Duodenal mucosa (tissue), 2 donors: Measurements from ENCODE around the gene UBTFL1.
"Not testable (repeated sequence)": the region's sequence is repeated elsewhere in the genome, so short reads cannot be mapped to it uniquely, and the experiment has no call there.

Source experiments
- H3K27ac ChIP-seq: one replicate; pipeline ENCODE4 v1.7.0; 2013; ENCODE audit warnings: low read depth, low read length
- H3K27me3 ChIP-seq, 2 donors: one replicate each; pipeline ENCODE4 v1.7.0; 2013; ENCODE audit warnings: low read length in 2 of 2, control low read depth in 1 of 2; ENCODE audit not compliant: insufficient read depth in 2 of 2, control insufficient read depth in 1 of 2
- H3K36me3 ChIP-seq, 2 donors: one replicate each; pipeline ENCODE4 v1.7.0; 2013; ENCODE audit warnings: low read length in 2 of 2, control low read depth in 1 of 2; ENCODE audit not compliant: insufficient read depth in 2 of 2, control insufficient read depth in 1 of 2
- H3K4me1 ChIP-seq, 2 donors: one replicate each; pipeline ENCODE4 v1.7.0; 2013; ENCODE audit warnings: low read length in 2 of 2, control low read depth in 1 of 2; ENCODE audit not compliant: insufficient read depth in 2 of 2, control insufficient read depth in 1 of 2
- H3K4me3 ChIP-seq, 2 donors: one replicate each; pipeline ENCODE4 v1.7.0; 2013; ENCODE audit warnings: low read length in 2 of 2, low read depth in 1 of 2
- H3K9ac ChIP-seq, 2 donors: one replicate each; pipeline ENCODE4 v1.7.0; 2013; ENCODE audit warnings: low read length in 2 of 2, low read depth in 1 of 2
- H3K9me3 ChIP-seq, 2 donors: one replicate each; pipeline ENCODE4 v1.7.0; 2013; ENCODE audit warnings: low read length in 2 of 2, control low read depth in 1 of 2; ENCODE audit not compliant: control insufficient read depth in 1 of 2

The UBTFL1 gene, protein sequence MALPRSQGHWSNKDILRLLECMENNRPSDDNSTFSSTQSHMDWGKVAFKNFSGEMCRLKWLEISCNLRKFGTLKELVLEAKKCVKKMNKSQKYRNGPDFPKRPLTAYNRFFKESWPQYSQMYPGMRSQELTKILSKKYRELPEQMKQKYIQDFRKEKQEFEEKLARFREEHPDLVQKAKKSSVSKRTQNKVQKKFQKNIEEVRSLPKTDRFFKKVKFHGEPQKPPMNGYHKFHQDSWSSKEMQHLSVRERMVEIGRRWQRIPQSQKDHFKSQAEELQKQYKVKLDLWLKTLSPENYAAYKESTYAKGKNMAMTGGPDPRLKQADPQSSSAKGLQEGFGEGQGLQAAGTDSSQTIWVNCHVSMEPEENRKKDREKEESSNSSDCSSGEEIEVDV

GRCh38 chr11:90085650-90086049, at the start of gene UBTFL1:
Gene UBTFL1 (plus strand): TSS chr11:90085950. CDS start chr11:90085950, 0 bp downstream.
- not testable (repeated sequence) for H3K9ac ChIP-seq, H3K9me3 ChIP-seq, H3K4me1 ChIP-seq, H3K27ac ChIP-seq, H3K4me3 ChIP-seq, H3K27me3 ChIP-seq, H3K36me3 ChIP-seq

DNA sequence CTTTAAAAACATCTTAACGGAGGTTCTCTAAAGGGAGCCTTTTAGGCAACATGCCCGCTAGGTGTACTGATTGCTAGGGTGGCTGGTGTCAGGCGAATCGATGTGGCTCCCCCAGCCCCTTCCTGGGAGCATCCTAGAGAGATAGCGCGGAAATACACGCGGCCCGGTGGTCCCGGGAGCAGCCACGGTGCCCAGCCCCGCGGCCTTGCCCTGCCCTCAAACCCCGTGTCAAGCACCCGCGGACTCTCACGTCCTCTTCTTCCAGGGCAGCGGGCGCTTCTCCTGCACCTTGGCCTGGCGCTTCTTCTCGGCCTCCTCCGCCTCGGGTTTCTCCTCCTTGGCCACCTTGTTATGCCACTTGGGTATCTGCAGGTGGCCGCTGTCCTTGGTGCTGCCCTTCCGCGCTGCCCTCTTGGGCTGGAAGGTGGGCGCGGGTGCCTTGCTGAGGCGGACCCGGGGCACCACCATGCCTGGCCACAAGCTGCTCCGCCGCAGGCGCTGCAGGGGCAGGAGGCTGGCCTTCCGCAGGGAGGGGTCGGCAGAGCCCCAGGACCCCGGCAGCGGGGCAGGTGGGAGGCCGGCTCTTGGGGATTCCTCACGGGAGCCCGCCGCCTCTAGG, 34.0 kb upstream of the UBTFL1 start:
- not testable (repeated sequence) for H3K9me3 ChIP-seq, H3K9ac ChIP-seq, H3K36me3 ChIP-seq, H3K27me3 ChIP-seq, H3K4me1 ChIP-seq, H3K27ac ChIP-seq, H3K4me3 ChIP-seq

- not testable (repeated sequence) for H3K9ac ChIP-seq, H3K36me3 ChIP-seq, H3K27ac ChIP-seq, H3K27me3 ChIP-seq, H3K4me3 ChIP-seq, H3K4me1 ChIP-seq, H3K9me3 ChIP-seq
Observed at GRCh38 chr11:90052311-90052710, 33.4 kb upstream of the UBTFL1 start.

GRCh38 chr11:90053545-90053944, 32.2 kb upstream of the UBTFL1 start:
- H3K36me3 ChIP-seq, H3K27me3 ChIP-seq, H3K4me3 ChIP-seq, H3K4me1 ChIP-seq, H3K27ac ChIP-seq, H3K9me3 ChIP-seq, H3K9ac ChIP-seq: not testable (repeated sequence)

DNA sequence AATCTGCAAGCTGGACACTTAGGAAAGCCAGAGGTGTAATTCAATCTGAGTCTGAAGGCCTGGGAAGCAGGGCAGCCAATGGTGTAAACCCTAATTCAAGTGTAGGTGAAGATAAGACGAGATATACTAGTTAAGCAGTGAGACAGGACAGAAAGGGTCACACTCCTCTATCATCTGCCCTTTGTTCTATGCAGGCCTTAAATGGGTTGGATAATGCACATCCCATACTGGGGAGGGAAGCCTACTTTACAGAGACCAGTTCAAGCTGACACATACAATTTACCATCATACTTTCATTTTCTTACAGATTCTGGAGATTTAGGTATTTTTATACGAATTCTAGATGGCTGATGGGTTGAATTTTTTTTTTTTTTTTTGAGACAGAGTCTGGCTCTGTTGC, 3.0 kb downstream of the UBTFL1 start:
- not testable (repeated sequence) for H3K27me3 ChIP-seq, H3K36me3 ChIP-seq, H3K27ac ChIP-seq, H3K4me3 ChIP-seq, H3K4me1 ChIP-seq, H3K9ac ChIP-seq, H3K9me3 ChIP-seq

DNA sequence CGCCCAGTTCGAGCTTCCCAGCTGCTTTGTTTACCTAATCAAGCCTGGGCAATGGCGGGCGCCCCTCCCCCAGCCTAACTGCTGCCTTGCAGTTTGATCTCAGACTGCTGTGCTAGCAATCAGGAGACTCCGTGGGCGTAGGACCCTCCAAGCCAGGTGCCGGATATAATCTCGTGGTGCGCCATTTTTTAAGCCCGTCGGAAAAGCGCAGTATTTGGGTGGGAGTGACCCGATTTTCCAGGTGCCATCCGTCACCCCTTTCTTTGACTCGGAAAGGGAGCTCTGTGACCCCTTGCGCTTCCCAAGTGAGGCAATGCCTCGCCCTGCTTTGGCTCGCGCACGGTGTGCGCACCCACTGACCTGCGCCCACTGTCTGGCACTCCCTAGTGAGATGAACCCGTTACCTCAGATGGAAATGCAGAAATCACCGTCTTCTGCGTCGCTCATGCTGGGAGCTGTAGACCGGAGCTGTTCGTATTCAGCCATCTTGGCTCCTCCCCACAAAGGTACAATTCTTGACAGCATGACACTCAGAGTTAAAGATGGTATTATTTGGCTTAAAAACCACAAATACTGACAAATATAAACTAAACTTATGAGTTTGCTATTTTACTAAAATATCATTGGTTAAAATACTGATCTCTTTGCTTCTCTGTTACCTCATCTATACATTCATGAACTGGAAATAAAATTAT, 9.6 kb downstream of the UBTFL1 start:
- H3K9ac ChIP-seq = not testable (repeated sequence)

GRCh38 chr11:90098261-90098660, 12.5 kb downstream of the UBTFL1 start:
- H3K4me1 ChIP-seq, H3K27ac ChIP-seq, H3K9ac ChIP-seq, H3K36me3 ChIP-seq, H3K9me3 ChIP-seq, H3K27me3 ChIP-seq, H3K4me3 ChIP-seq: not testable (repeated sequence)

More for the DNA sequence above, 9.6 kb downstream of the UBTFL1 start:
- H3K9me3 ChIP-seq, H3K4me3 ChIP-seq, H3K27ac ChIP-seq, H3K36me3 ChIP-seq, H3K4me1 ChIP-seq, H3K27me3 ChIP-seq: not testable (repeated sequence)

- no peaks in the 10 kb centered on the region for H3K4me1 ChIP-seq
- no peak overlapping the region for H3K27ac ChIP-seq
- H3K36me3 ChIP-seq = no peaks in the 10 kb centered on the region
- H3K27me3 ChIP-seq = no peaks in the 10 kb centered on the region
- no peaks in the 10 kb centered on the region for H3K9me3 ChIP-seq
- H3K9ac ChIP-seq = no peak overlapping the region
- H3K4me3 ChIP-seq = no peak overlapping the region
Observed at GRCh38 chr11:90100431-90100830, 14.7 kb downstream of the UBTFL1 start.

GRCh38 chr11:90113541-90113940, 27.8 kb downstream of the UBTFL1 start:
- Histone ChIP-seq H3K9me3 (no peaks in the 10 kb centered on the region), H3K4me1 (no peaks in the 10 kb centered on the region), H3K27ac (no peak overlapping the region), H3K9ac (no peak overlapping the region), H3K4me3 (no peak overlapping the region), H3K36me3 (no peaks in the 10 kb centered on the region), H3K27me3 (no peaks in the 10 kb centered on the region)

- H3K4me3 ChIP-seq = no peak overlapping the region
- no peaks in the 10 kb centered on the region for H3K4me1 ChIP-seq
- no peaks in the 10 kb centered on the region for H3K27me3 ChIP-seq
- H3K9ac ChIP-seq = no peak overlapping the region
- H3K36me3 ChIP-seq = no peaks in the 10 kb centered on the region
- H3K9me3 ChIP-seq = no peaks in the 10 kb centered on the region
- H3K27ac ChIP-seq = no peak overlapping the region
Observed at GRCh38 chr11:90120191-90120590, 34.4 kb downstream of the UBTFL1 start.
